Stomach (tissue), 9 donors: ENCODE measurements around the gene BID. TPM values are rescaled to one million over a fixed set of nuclear protein-coding genes. Genes with fewer than 3 reads are reported as not detected.

Experiments used
- DNase-seq, 2 donors: peaks; one replicate each; pipeline versions ENCODE4 v3.0.0 to v3.0.0-alpha.2; 2013 to 2019
- H3K27ac ChIP-seq, 5 donors: fragments of 200-600 bp in 4 of 5; sonication (generic) in 4 of 5; one replicate each; pipeline ENCODE4 v1.5.1; 2013 to 2019; ENCODE audit warnings: mild to moderate bottlenecking in 1 of 5, moderate library complexity in 1 of 5
- H3K27me3 ChIP-seq, 3 donors: fragments of 200-600 bp; sonication (generic); one replicate each; pipeline ENCODE4 v1.5.1; 2017 to 2019; ENCODE audit warnings: mixed run types in 1 of 3
- H3K36me3 ChIP-seq, 4 donors: fragments of 200-600 bp; sonication (generic); 1 replicate in 3 of 4; 2 replicates in 1 of 4; pipeline ENCODE4 v1.5.1; 2016 to 2019
- H3K4me1 ChIP-seq, 4 donors: fragments of 200-600 bp; sonication (generic); one replicate each; pipeline ENCODE4 v1.5.1; 2016 to 2019
- H3K4me3 ChIP-seq, 4 donors: fragments of 200-600 bp; sonication (generic) in 3 of 4; one replicate each; pipeline ENCODE4 v1.5.1; 2016 to 2019; ENCODE audit warnings: mild to moderate bottlenecking in 1 of 4
- H3K9me3 ChIP-seq, 4 donors: fragments of 200-600 bp; sonication (generic); one replicate each; pipeline ENCODE4 v1.5.1; 2016 to 2019
- CTCF ChIP-seq, 7 experiments: fragments of 450-650 bp in 4 of 7; fragments of 200-600 bp in 3 of 7; sonication (generic) in 3 of 7; IDR thresholded peaks; one replicate each; pipeline ENCODE4 v1.5.1; 2016 to 2019; ENCODE audit warnings: antibody characterized with exemption in 7 of 7, control low read depth in 2 of 7, mild to moderate bottlenecking in 1 of 7
- EP300 ChIP-seq: sonication (generic); formaldehyde crosslinking; IDR thresholded peaks from one replicate; pipeline ENCODE4 v1.6.1; 2017; ENCODE audit warnings: antibody characterized with exemption
- POLR2A ChIP-seq, 4 donors: fragments of 450-650 bp; IDR thresholded peaks; one replicate each; pipeline ENCODE4 v1.6.1; 2016; ENCODE audit warnings: antibody characterized with exemption in 4 of 4, control low read depth in 2 of 4, mild to moderate bottlenecking in 1 of 4, moderate library complexity in 1 of 4
- POLR2AphosphoS5 ChIP-seq, 3 donors: sonication (generic); formaldehyde crosslinking; IDR thresholded peaks; one replicate each; pipeline ENCODE4 v1.6.1; 2016; ENCODE audit warnings: antibody characterized with exemption in 3 of 3
- WGBS, 5 donors: extraction: QIAGEN DNeasy Blood & Tissue Kit in 3 of 5; methylation state at CpG; one replicate each; pipeline versions ENCODE4 v1.1.5 to v1.1.7; 2013 to 2018; 5-methylcytosine and 5-hydroxymethylcytosine counted together
- intact Hi-C: fragments of 100-400 bp; cut with DNase I; formaldehyde crosslinking; loops from one replicate; pipeline ENCODE4 v1.15.1; 2023; ENCODE audit warnings: low total_unique reads
- polyA plus RNA-seq, 3 donors: library from polyadenylated mRNA; stranded (reverse); fragments of 200-250 nt; gene quantifications; one replicate each; pipeline ENCODE4 v1.2.3, GENCODE V29; 2013
- total RNA-seq, 5 donors: library from RNA; depleted of rRNA; stranded (reverse); fragments of >200 nt; gene quantifications; one replicate each; pipeline versions ENCODE4 v1.1.0 to v1.2.3, GENCODE V29; 2014 to 2016
- donor health status: healthy with polysubstance abuse.
- donor health status: Bipolar disorder and iron deficiency.
- donor health status: healthy.

Gene BID
- total and polyA plus RNA-seq, 8 donors = 1.2 to 50.9 (median 19.7) TPM

GRCh38 chr22:17796695-17797094, 22.4 kb upstream of the BID start:
- no peak for DNase-seq
- intact Hi-C loops = no loop called here
- no peaks in the 10 kb centered on the region for H3K27me3 ChIP-seq
- H3K4me3 ChIP-seq = no peak overlapping the region
- H3K4me1 ChIP-seq = peaks cover 0 to 12% (median 6%) of the 10 kb centered on the region in 4 donors
- H3K36me3 ChIP-seq = peaks cover 0 to 40% (median 29%) of the 10 kb centered on the region in 4 donors
- WGBS, 5 donors = 91 to 97% (median 96%) methylated on average over 5 of the region's 5 CpGs
- H3K27ac ChIP-seq = no peak overlapping the region
- no peaks in the 10 kb centered on the region for H3K9me3 ChIP-seq
- TF ChIP-seq POLR2A (IDR thresholded peaks at IDR 0.05) (no peak), POLR2AphosphoS5 (IDR thresholded peaks at IDR 0.05) (no peak), CTCF (IDR thresholded peaks at IDR 0.05) (no peak), EP300 (no peak)

GRCh38 chr22:17795661-17796548, 21.6 kb upstream of the BID start:
- Histone ChIP-seq H3K4me1 (peaks cover 0 to 12% (median 6%) of the 10 kb centered on the region in 4 donors), H3K27ac (no peak overlapping the region), H3K27me3 (no peaks in the 10 kb centered on the region), H3K9me3 (no peaks in the 10 kb centered on the region), H3K4me3 (no peak overlapping the region), H3K36me3 (peaks cover 1 to 48% (median 30%) of the 10 kb centered on the region in 4 donors)
- no peak for DNase-seq
- whole genome bisulfite sequencing, 5 donors = 92 to 95% (median 93%) methylated on average over 32 of the region's 32 CpGs
- intact Hi-C loops = no loop called here
- TF ChIP-seq CTCF (IDR thresholded peaks at IDR 0.05) (no peak), POLR2A (IDR thresholded peaks at IDR 0.05) (no peak), EP300 (no peak), POLR2AphosphoS5 (IDR thresholded peaks at IDR 0.05) (no peak)

GRCh38 chr22:17794726-17795542, 20.7 kb upstream of the BID start:
- 87 to 93% (median 92%) methylated on average over 25 of the region's 25 CpGs for WGBS, 5 donors
- Histone ChIP-seq H3K36me3 (peaks cover 11 to 58% (median 40%) of the 10 kb centered on the region in 4 donors), H3K27ac (no peak overlapping the region), H3K9me3 (no peaks in the 10 kb centered on the region), H3K4me3 (no peak overlapping the region), H3K27me3 (no peaks in the 10 kb centered on the region), H3K4me1 (peaks cover 0 to 12% (median 6%) of the 10 kb centered on the region in 4 donors)
- no peak for DNase-seq
- TF ChIP-seq POLR2AphosphoS5 (IDR thresholded peaks at IDR 0.05) = no peak
- no peak for TF ChIP-seq EP300
- no peak for TF ChIP-seq CTCF (IDR thresholded peaks at IDR 0.05)
- TF ChIP-seq POLR2A (IDR thresholded peaks at IDR 0.05) = no peak
- intact Hi-C loops = no loop called here

- H3K27me3 ChIP-seq = no peaks in the 10 kb centered on the region
- 33 to 70% (median 43%) methylated on average over 18 to 29 of the region's 29 CpGs for WGBS, 5 donors
- H3K4me3 ChIP-seq = no peak overlapping the region
- DNase-seq = peak in 1 of 2 donors; percentile 59
- H3K9me3 ChIP-seq = no peaks in the 10 kb centered on the region
- intact Hi-C loops = no loop called here
- H3K36me3 ChIP-seq = peaks cover 16 to 78% (median 58%) of the 10 kb centered on the region in 4 donors
- no peak overlapping the region for H3K27ac ChIP-seq
- peaks cover 0 to 12% (median 6%) of the 10 kb centered on the region in 4 donors for H3K4me1 ChIP-seq
- TF ChIP-seq EP300 (no peak), POLR2A (IDR thresholded peaks at IDR 0.05) (no peak), POLR2AphosphoS5 (IDR thresholded peaks at IDR 0.05) (no peak), CTCF (IDR thresholded peaks at IDR 0.05) (no peak)
Measured at GRCh38 chr22:17792854-17793434, 18.7 kb upstream of the BID start.
